Osteocyte (in vitro differentiated cells): ENCODE measurements around the gene CFAP298. TPM values are rescaled to one million over a fixed set of nuclear protein-coding genes. Genes with fewer than 3 reads are reported as not detected.

Source experiments
- DNase-seq: peaks from one replicate; pipeline ENCODE4 v3.0.0; 2021; ENCODE audit warnings: mixed read lengths; ENCODE audit not compliant: unreplicated experiment; ENCODE audit errors: extremely low spot score
- H3K27ac Mint-ChIP-seq: one replicate; pipeline ENCODE4 v1.8.0; 2021; ENCODE audit warnings: mild to moderate bottlenecking, mixed read lengths; ENCODE audit not compliant: unreplicated experiment
- H3K27me3 Mint-ChIP-seq: one replicate; pipeline ENCODE4 v1.8.0; 2021; ENCODE audit warnings: mixed read lengths; ENCODE audit not compliant: unreplicated experiment
- H3K36me3 Mint-ChIP-seq: one replicate; pipeline ENCODE4 v1.8.0; 2021; ENCODE audit warnings: mixed read lengths; ENCODE audit not compliant: unreplicated experiment
- H3K4me1 Mint-ChIP-seq: one replicate; pipeline ENCODE4 v1.8.0; 2021; ENCODE audit warnings: mixed read lengths; ENCODE audit not compliant: unreplicated experiment
- H3K4me3 Mint-ChIP-seq: one replicate; pipeline ENCODE4 v1.8.0; 2021; ENCODE audit warnings: mild to moderate bottlenecking, moderate library complexity, mixed read lengths; ENCODE audit not compliant: unreplicated experiment
- H3K9me3 Mint-ChIP-seq: one replicate; pipeline ENCODE4 v1.8.0; 2021; ENCODE audit warnings: mixed read lengths; ENCODE audit not compliant: unreplicated experiment
- CTCF ChIP-seq: fragments of 200-600 bp; sonication (generic); IDR thresholded peaks from 2 replicates; pipeline ENCODE4 v1.5.0; 2021; ENCODE audit warnings: antibody characterized with exemption, mild to moderate bottlenecking, moderate library complexity
- total RNA-seq: library from RNA; stranded (reverse); gene quantifications from 2 replicates; pipeline ENCODE4 v1.2.1, GENCODE V29; 2021

CFAP298 gene
- total RNA-seq, 1 donor from 2014 or later, result 35.6 TPM

GRCh38 chr21:32587120-32587519, 25.1 kb downstream of the CFAP298 start:
- H3K36me3 Mint-ChIP-seq, result no peaks in the 10 kb centered on the region
- peaks cover 7% of the 10 kb centered on the region for H3K27me3 Mint-ChIP-seq
- DNase-seq, result no peak
- H3K4me1 Mint-ChIP-seq, result no peaks in the 10 kb centered on the region
- no peak overlapping the region for H3K4me3 Mint-ChIP-seq
- H3K27ac Mint-ChIP-seq, result no peak overlapping the region
- no peak for TF ChIP-seq CTCF
- H3K9me3 Mint-ChIP-seq, result no peaks in the 10 kb centered on the region

GRCh38 chr21:32585970-32586369, 26.2 kb downstream of the CFAP298 start:
- DNase-seq, result no peak
- Mint-ChIP-seq H3K27ac (no peak overlapping the region), H3K4me3 (no peak overlapping the region), H3K36me3 (no peaks in the 10 kb centered on the region), H3K4me1 (no peaks in the 10 kb centered on the region), H3K9me3 (no peaks in the 10 kb centered on the region), H3K27me3 (peaks cover 7% of the 10 kb centered on the region)
- no peak for TF ChIP-seq CTCF

DNA sequence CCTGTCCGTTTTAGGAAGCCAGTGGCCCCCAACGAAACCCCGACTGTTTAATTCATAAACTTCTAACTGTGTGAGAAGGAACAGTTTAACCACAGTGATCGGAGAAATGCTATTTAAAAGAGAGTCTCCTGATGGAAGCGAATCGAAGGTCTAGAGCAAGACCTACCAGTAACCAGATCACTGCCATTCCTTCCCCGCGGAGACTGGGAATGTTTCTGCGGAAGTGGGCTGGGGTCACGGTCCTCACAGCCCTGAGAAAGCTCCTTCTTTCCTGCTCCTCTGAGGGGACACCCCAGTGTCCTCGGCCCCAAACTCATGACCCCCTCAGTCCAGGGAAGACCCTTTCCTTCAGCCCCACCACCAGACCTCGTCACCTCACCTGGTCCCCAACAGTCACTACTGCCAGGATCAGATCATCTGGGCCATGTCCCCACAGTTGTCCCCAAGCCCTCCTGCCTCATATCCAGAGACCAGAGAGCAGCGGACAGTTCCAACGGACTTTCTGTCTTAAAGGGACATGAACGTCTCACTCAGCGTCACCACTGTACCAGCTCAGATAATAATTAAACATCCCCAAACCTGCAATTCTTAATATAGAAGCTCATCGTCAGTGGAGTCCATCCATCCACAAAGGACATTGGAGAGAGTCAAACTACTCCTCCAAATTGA, 27.0 kb downstream of the CFAP298 start, which contains the start of gene TCP10L:
Gene TCP10L (minus strand): TSS at position 482 of the 669 bp plus-strand sequence. CDS start 1,219 bp downstream, outside the sequence.
- H3K4me3 Mint-ChIP-seq, result no peak within 1 kb of the TSS

GRCh38 chr21:32584472-32584871, 27.7 kb downstream of the CFAP298 start:
- DNase-seq, result no peak
- Mint-ChIP-seq H3K27me3 (peaks cover 12% of the 10 kb centered on the region), H3K4me1 (no peaks in the 10 kb centered on the region), H3K4me3 (no peak overlapping the region), H3K27ac (no peak overlapping the region), H3K36me3 (no peaks in the 10 kb centered on the region), H3K9me3 (no peaks in the 10 kb centered on the region)
- TF ChIP-seq CTCF, result no peak

More for the DNA sequence above, 27.0 kb downstream of the CFAP298 start, which contains the start of gene TCP10L:
- Mint-ChIP-seq H3K9me3 (no peaks in the 10 kb centered on the region), H3K4me1 (no peaks in the 10 kb centered on the region), H3K27ac (no peak within 1 kb of the TSS), H3K27me3 (peaks cover 11% of the 10 kb centered on the region), H3K36me3 (no peaks in the 10 kb centered on the region)
- TF ChIP-seq CTCF, result no peak
- no peak for DNase-seq

DNA sequence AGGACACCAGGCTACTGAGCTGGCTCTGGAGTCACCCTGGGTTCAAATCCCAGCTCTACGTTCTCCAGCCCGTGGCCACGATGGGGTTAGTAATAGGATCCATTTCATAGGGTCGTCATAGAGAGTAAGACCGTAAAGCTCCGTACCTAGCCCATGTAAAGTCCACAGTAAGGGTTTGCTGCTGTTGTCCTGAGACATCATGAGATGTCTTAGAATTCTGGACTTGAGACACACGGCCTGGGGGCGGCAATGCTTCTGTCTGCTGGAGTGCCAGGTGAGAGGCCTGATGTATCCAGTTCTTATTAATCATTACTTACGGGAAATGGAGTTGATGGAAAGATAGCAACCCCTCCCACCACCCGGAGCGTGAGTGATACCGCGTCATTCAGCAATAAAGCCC, 30.4 kb downstream of the CFAP298 start:
- Mint-ChIP-seq H3K27me3 (peaks cover 29% of the 10 kb centered on the region), H3K4me3 (no peak overlapping the region), H3K4me1 (no peaks in the 10 kb centered on the region), H3K36me3 (no peaks in the 10 kb centered on the region), H3K27ac (no peak overlapping the region), H3K9me3 (no peaks in the 10 kb centered on the region)
- DNase-seq, result no peak
- no peak for TF ChIP-seq CTCF
